Fibroblast of lung (primary cell): ENCODE measurements around the gene FAM234B.

Experiments used
- CTCF ChIP-seq, 2 donors: IDR thresholded peaks in 1 of 2; conservative IDR thresholded peaks in 1 of 2; 1 replicate in 1 of 2; 2 replicates in 1 of 2; pipeline ENCODE4 v1.5.1; 2011 to 2012; ENCODE audit warnings: low read length in 2 of 2, control low read depth in 1 of 2, inconsistent platforms in 1 of 2, low read depth in 1 of 2, mild to moderate bottlenecking in 1 of 2
- EZH2 ChIP-seq: IDR thresholded peaks from 2 replicates; pipeline ENCODE4 v1.5.1; 2012; ENCODE audit warnings: low read length, control low read depth, mild to moderate bottlenecking; ENCODE audit errors: missing control alignments

DNA sequence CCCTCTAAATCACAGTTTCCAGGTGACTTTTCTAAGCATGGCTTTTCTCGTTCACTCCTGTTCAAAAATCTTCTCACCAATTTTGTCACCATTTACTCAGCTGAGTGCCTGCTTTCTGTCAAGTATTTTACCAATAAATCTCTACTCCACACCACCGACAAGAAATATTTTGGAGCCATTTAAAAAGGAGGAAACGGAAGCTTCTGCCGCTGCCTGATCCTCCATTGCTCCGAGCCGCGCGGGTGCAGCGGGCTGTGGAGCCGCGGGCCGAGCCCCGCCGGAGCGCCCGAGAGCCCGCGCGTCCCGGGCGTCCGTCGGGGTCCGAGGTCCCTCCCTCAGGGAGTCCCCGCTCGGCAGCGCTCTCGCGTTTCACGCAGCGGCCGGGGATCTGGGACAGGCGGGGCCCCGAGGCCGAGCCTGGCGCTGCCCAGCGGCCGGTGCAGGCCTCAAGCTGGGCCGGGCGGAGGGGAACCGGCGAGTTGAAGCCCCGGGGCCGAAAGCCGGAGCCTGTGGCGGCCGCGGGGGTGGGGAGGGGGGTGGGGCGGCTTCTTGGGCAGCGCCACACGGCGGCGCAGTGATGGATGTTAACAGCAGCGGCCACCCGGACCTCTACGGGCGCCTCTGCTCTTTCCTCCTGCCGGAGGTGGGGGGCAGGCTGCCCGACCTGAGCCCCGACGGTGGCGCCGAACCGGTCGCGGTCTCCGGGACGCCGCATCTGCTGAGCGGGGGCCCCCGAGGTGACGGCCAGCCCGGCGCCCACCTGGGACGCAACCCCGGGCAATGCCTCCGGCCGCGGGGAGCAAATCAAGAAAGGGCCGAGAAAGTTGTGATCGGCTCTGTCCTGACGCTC, 43.0 kb upstream of the FAM234B start:
- TF ChIP-seq CTCF (conservative IDR thresholded peaks at IDR 0.05 in 1 of 2, IDR thresholded peaks at IDR 0.05 in 1 of 2; ENCODE audit: low read depth in 1 of 2, low read length in 2 of 2) (peak; percentile 10 to 13), EZH2 (no peak)
